ENCODE measurements around the gene TCEAL5. TPM values are rescaled to one million over a fixed set of nuclear protein-coding genes. Genes with fewer than 3 reads are reported as not detected.
A peak's percentile ranks its signal among the peaks of the same experiment; 100 is the strongest.

The TCEAL5 gene
- total and polyA plus RNA-seq, 7 donors: 0.08 to 0.09 TPM; not detected in 5

DNA sequence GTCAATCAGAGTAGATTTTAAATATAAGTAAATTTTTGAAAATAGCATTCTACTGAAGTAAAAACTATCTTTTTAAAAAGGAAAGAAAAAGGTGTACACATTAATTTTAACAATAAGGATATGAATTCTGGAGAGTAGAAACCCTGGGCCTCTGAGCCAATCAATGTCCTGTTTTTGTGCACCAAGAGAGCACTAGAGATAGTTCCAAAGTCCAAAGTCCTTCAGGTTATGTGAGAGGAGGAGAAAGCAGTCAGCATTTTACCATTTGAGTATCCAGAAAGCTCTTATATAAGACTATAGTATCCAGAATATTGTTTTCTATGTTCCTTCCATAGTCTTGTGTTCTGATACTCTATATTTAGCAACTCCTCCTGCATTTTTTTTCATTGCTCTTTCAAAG is 18.3 kb downstream of the TCEAL5 start:
- Histone ChIP-seq H3K27ac (no peak overlapping the region), H3K4me1 (no peaks in the 10 kb centered on the region), H3K27me3 (ENCODE audit: insufficient read depth in 3 of 3, low read length in 2 of 3) (peaks cover 0 to 20% (median 0%) of the 10 kb centered on the region in 3 donors), H3K9me3 (no peaks in the 10 kb centered on the region), H3K4me3 (no peak overlapping the region), H3K36me3 (ENCODE audit: insufficient read depth in 1 of 2, low read depth in 1 of 2) (no peaks in the 10 kb centered on the region)
- intact Hi-C loops (cut with DNase I): no loop called here
- TF ChIP-seq, protein P1, sequence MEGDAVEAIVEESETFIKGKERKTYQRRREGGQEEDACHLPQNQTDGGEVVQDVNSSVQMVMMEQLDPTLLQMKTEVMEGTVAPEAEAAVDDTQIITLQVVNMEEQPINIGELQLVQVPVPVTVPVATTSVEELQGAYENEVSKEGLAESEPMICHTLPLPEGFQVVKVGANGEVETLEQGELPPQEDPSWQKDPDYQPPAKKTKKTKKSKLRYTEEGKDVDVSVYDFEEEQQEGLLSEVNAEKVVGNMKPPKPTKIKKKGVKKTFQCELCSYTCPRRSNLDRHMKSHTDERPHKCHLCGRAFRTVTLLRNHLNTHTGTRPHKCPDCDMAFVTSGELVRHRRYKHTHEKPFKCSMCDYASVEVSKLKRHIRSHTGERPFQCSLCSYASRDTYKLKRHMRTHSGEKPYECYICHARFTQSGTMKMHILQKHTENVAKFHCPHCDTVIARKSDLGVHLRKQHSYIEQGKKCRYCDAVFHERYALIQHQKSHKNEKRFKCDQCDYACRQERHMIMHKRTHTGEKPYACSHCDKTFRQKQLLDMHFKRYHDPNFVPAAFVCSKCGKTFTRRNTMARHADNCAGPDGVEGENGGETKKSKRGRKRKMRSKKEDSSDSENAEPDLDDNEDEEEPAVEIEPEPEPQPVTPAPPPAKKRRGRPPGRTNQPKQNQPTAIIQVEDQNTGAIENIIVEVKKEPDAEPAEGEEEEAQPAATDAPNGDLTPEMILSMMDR (IDR thresholded peaks at IDR 0.05): no peak
- ATAC-seq (no peak), DNase-seq (no peak)

DNA sequence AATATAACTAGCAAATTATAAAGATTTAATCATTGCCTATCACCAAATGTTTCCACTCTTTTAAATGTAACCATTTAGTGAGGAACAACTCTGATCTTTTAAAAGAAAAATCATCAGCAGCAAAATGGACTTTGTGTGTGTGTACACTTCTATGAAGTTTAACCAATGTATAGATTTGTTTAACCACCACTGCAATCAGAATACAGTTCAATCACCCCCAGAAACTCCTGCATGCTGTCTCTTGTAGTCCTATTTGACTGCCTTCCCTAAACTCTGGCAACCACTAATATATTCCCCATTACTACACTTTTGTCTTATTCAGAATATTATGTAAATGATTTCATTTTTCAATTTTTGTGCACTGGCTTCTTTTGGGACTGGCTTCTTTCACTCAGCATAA is 19.9 kb downstream of the TCEAL5 start:
- no peaks in the 10 kb centered on the region for H3K36me3 ChIP-seq (ENCODE audit: insufficient read depth in 1 of 2, low read depth in 1 of 2)
- no peak overlapping the region for H3K4me3 ChIP-seq
- no peaks in the 10 kb centered on the region for H3K9me3 ChIP-seq
- H3K27ac ChIP-seq: no peak overlapping the region
- no peak for DNase-seq
- intact Hi-C loops (cut with DNase I): no loop called here
- no peak for ATAC-seq
- H3K27me3 ChIP-seq (ENCODE audit: insufficient read depth in 3 of 3, low read length in 2 of 3): peaks cover 0 to 11% (median 0%) of the 10 kb centered on the region in 3 donors
- TF ChIP-seq, protein P1 (IDR thresholded peaks at IDR 0.05): no peak
- no peaks in the 10 kb centered on the region for H3K4me1 ChIP-seq

DNA sequence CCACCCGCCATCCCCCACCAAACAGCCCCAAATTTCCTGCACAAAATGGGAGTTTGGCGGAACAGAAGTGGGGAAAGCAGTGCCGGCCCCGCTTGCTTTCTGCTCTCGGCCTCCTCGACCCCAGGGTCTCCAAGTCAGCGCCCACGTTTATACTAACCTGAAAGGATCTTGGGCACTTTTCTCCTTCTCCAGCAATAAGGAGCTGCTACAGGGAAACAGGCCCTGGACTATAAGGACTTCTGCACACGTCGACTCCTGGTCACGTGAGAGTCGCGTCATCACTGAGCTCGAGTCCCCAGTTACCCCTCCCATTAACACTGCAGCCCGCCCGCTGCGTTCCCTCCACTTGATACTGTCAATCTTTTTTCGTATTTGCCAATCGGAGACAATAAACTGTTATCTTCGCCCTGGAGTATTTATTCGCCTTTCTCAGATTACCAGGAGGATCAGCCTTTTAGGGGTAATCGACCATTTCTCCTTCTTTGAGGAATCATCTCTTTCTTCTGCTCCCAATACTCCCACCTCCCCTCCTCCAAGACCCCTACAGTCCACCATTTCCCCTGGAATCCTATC is 21.5 kb downstream of the TCEAL5 start, which contains the start of gene TCEAL8:
TCEAL8 (minus strand) TSS at position 235 of the 573 bp plus-strand sequence. CDS start 1,176 bp downstream, outside the sequence.
- TF ChIP-seq, protein P1 (IDR thresholded peaks at IDR 0.05): no peak
- peak within 1 kb of the TSS; percentile 62 for H3K27ac ChIP-seq
- no peaks in the 10 kb centered on the region for H3K4me1 ChIP-seq
- peak; percentile 71 to 81 for DNase-seq
- ATAC-seq: peak; percentile 83 to 98 (median 92)
- intact Hi-C loops (cut with DNase I): loop anchor here in 1 of 2 donors (5.0 kb wide), 1 partner anchor 43 kb away; no protein-coding TSS in a partner anchor
- WGBS, 3 donors: 0 to 25% (median 0%) methylated on average over 21 to 22 of the region's 22 CpGs
- peak within 1 kb of the TSS; percentile 65 for H3K4me3 ChIP-seq
- no peaks in the 10 kb centered on the region for H3K9me3 ChIP-seq
- H3K27me3 ChIP-seq (ENCODE audit: insufficient read depth in 3 of 3, low read length in 2 of 3): no peaks in the 10 kb centered on the region
- no peaks in the 10 kb centered on the region for H3K36me3 ChIP-seq (ENCODE audit: insufficient read depth in 1 of 2, low read depth in 1 of 2)

DNA sequence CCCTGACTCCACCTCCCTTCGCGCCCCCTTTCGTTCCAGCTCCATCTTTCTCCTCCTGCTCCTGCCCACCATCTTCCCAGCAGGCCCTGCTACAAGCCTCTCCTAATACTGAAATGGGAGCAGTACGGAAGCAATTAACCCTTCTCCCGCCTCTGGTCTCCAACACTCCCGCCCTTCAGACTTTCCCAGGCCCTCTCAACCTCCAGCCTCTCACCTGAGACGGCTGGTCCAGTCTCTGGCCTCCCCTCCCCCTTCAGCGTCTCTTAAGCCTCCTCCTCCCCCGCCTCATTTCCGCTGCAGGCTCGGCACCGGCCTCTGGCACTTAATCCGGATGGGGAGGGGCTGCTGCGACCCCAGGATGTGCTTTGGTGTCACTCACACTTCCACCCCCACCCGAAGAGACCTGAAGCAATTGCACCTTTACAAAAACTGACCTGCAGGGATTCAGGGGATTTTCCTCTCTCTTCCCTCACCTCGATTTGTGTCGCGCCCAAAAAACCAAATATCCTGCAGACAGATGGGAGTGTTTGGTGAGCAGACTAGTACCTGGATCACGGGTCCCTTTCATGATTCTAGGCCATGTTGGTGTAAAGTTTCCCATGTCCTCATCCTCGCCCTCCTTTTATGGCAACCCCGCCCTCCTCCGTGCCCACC is 22.3 kb downstream of the TCEAL5 start:
- ATAC-seq (peak; percentile 40 to 68 (median 50)), DNase-seq (peak; percentile 26 to 55)
- Histone ChIP-seq H3K4me1 (no peaks in the 10 kb centered on the region), H3K27ac (peak overlapping the region; percentile 62), H3K36me3 (ENCODE audit: insufficient read depth in 1 of 2, low read depth in 1 of 2) (no peaks in the 10 kb centered on the region), H3K4me3 (peak overlapping the region; percentile 65), H3K9me3 (no peaks in the 10 kb centered on the region), H3K27me3 (ENCODE audit: insufficient read depth in 3 of 3, low read length in 2 of 3) (no peaks in the 10 kb centered on the region)
- intact Hi-C loops (cut with DNase I): loop anchor here in 1 of 2 donors (5.0 kb wide), 1 partner anchor 42 kb away; no protein-coding TSS in a partner anchor
- 1 to 17% (median 3%) methylated on average over 16 to 22 of the region's 22 CpGs for WGBS, 3 donors
- TF ChIP-seq, protein P1 (IDR thresholded peaks at IDR 0.05): no peak
